HG02763 (cell line): ENCODE data around the gene DNAAF1.
"Not testable (repeated sequence)": the region's sequence is repeated elsewhere in the genome, so short reads cannot be mapped to it uniquely, and the experiment has no call there.

Experiments
- ATAC-seq: cut with Tn5 transposase; IDR thresholded peaks from one replicate; pipeline ENCODE4 v1.9.1; 2021; ENCODE audit warnings: mild to moderate bottlenecking, moderate library complexity; ENCODE audit not compliant: unreplicated experiment

DNAAF1 gene

GRCh38 chr16:84205123-84205522 is 60.0 kb downstream of the DNAAF1 start:
- ATAC-seq, result not testable (repeated sequence)

GRCh38 chr16:84205976-84206691 is 61.0 kb downstream of the DNAAF1 start:
- ATAC-seq, result no peak

DNA sequence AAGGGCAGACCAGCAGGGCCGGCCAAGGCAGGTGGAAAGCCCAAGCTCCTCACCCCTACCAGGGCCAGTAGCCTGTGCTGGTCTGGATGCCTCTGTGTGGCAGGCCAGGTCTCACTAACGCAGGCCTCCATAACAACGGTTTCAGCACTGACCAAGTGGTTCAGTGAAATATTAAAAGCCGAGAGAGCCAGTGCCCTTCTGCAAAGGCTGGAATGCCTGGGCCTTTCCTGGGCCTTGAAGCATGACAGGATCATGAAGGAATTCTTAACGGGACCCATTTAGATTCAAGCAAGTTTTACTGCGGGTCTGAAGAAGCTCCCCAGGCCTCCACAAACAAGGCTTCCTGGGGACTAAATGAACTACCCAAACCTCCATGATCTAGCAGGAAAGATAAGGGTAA is 62.1 kb downstream of the DNAAF1 start:
- no peak for ATAC-seq

DNA sequence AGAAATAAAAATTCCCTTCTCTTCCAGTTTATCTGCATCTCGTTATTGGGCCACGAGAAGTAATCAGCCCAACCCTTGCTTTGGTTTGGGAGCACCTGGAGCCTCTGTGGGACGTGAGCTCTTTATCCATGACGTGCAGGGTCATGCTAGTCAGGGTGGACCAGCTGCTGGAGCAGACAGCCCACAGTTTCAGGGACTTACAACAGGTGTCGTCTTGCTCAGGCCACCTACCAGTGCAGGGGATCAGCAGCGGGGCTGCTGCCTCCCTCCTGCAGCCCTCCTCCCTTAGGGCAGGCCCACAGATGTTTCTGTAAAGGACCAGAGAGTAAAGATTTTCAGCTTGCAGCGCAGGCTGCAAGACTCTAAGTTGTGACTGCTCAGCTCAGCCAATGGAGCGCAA is 62.8 kb downstream of the DNAAF1 start:
- ATAC-seq, result no peak

DNA sequence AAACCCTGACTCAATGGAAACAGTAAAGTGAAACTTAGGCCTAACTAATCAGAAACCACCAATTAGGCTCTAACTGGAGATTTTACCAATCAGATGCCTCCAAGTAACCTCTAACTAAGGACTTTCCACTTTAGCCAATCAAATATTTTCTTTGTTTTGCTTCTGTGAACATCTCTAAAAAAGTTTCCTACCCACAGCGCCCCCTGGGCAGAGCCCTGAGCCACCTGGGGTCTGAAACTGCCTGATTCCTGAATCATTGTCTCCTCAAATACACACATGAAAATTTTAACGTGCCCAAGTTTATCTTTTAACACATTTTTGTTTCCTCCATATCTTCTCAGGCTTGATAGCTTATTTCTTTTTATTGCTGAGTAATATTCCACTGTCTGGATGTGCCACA is 64.9 kb downstream of the DNAAF1 start:
- ATAC-seq, result no peak

DNA sequence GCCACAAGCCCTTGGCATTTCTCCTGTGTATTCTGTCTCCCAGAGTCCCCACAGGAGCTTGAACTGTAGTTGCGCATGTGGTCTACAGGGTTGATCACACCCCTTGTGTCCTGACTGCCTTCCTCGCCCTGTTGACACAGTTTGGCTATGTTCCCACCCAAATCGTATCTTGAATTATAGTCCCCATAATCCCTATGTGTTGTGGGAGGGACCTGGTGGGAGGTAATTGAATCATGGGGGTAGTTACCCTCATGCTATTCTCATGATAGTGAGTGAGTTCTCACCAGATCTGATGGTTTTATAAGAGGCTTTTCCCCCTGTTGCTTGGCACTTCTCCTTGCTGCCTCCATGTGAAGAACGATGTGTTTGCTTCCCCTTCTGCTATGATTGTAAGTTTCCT is 67.0 kb downstream of the DNAAF1 start:
- no peak for ATAC-seq

- no peak for ATAC-seq
Measured at GRCh38 chr16:84212631-84213030, 67.5 kb downstream of the DNAAF1 start.

DNA sequence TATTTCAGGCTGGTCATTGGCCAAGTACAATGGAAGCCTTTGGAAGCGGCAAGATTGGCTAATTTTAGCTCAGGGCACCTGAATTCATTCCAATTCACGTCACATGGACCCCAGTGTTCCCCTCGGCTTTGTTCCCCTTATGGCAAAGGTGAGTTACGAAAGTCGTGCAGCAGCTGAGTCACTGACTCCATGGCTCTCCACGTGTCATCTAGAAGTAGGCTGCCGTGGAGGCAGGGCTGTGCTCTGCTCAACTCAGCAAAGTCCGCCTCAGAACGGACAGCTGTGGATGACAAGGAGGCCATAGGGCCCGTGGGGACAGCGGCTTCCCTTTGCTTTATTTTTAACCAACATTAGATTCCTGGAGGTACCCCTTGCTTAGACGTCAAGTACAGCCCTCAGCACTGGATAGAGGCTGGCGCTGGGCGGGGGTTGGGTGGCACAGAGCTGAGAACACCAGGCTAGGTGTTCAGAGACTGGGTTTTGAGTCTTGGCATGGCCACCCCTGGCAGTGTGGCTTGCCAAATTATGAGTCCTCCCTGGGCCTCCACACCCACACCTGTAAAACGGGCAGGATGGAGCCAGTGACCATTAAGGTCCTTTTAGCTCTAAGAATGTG is 69.5 kb downstream of the DNAAF1 start:
- ATAC-seq, result no peak

GRCh38 chr16:84215531-84215930 is 70.4 kb downstream of the DNAAF1 start:
- no peak for ATAC-seq

DNA sequence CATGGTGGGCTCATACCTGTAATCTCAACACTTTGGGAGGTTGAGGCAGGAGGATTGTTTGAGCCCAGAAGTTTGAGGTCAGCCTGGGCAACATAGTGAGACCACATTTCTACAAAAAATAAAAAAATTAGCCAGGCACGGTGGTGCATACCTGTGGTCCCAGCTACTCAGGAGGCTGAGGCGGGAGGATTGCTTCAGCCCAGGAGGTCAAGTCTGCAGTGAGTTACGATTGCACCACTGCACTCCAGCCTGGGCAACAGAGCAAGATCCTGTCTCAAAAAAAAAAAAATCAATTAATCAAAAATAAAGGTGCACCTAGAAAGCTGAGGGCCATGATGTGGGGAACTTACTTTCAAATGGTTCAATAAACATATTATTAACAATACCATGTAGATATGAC is 71.0 kb downstream of the DNAAF1 start:
- ATAC-seq, result not testable (repeated sequence)

DNA sequence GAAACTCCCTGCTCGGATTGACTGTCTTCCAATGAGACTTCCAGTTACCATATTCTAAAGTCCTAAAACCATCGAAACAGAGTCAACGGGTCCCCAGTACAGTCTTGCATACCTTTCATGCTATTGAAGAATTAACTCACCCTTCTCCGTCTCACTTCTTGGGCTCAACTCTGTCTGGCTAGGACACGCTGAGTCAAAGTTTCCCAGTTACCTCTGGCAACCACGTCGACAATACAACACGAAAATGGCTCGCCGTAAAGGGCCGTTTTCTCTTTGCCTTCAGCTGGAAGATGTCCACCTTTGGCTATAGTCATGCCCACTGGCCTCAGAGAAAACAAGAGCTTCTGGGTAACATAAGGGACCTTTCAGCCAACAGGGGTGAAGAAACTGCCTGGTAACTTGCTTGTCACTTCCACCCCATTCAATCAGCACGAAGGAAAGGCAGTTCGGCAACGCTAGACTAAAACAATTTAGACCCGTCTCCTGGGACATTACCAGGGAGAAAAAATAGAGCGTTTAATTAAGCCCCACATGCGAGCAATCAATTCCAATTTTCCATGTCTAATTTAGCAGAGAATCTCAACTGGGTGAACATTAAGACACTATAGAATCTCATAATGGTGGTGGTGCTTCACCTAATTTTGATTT is 73.2 kb downstream of the DNAAF1 start:
- no peak for ATAC-seq

DNA sequence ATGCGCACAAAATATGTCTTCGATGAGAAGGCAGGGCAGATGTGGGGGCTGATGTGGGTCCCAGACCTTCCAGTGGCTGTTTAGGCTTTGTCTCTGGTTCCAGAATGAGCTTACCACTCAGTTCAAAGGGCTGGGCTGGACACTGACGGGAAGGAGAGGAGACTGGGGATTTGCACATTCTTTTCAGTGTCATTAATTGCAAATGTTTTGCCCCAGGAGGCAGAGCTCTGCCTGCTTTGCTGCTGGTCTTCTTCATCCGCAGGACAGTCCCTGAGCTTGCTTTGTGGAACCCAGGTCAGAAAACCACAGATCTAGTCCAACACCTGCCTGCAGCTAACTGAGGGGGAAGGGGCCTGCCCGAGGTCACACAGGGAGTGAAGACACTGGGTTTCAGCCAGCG is 73.8 kb downstream of the DNAAF1 start:
- ATAC-seq, result no peak

DNA sequence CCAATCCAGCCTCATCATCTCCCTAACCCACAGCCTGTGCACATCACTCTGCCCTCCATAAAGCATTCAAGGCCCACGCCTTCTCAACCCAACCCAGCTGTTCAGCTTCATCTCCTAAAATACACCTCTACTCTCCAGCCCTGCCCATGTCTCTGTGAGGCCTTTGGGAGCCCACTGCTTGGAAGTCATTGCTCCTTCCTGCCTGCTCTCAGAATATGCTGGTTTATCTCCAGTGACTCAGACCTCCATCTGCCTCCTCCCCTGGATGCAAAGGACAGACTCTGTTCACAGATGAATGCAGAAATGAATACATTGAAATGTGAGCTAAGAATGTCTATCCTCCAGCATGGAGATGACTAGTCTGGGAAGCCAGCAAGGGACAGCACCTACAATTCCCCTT is 75.7 kb downstream of the DNAAF1 start:
- no peak for ATAC-seq

DNA sequence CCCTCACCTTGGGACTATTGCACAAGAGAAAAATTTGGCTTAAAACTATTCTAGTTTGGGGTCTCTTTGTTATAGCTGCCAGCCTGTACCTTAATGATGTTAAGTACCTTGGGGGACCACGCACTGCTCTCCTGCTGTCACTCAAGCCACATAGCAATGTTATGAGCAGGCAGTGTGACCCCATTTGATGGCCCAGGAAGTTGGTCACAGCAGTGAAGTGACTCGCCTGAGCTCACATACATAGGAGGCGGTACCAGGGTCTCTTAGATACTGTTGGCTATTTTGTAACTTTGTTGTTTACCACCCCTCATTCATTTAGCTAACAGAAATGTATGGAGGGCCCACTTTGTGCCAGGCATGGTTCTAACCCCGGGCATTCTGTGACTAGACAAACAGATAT is 78.3 kb downstream of the DNAAF1 start:
- ATAC-seq, result no peak

GRCh38 chr16:84224554-84224953 is 79.4 kb downstream of the DNAAF1 start:
- ATAC-seq, result no peak

GRCh38 chr16:84225126-84225525 is 80.0 kb downstream of the DNAAF1 start:
- no peak for ATAC-seq

GRCh38 chr16:84225571-84225970 is 80.5 kb downstream of the DNAAF1 start:
- no peak for ATAC-seq

DNA sequence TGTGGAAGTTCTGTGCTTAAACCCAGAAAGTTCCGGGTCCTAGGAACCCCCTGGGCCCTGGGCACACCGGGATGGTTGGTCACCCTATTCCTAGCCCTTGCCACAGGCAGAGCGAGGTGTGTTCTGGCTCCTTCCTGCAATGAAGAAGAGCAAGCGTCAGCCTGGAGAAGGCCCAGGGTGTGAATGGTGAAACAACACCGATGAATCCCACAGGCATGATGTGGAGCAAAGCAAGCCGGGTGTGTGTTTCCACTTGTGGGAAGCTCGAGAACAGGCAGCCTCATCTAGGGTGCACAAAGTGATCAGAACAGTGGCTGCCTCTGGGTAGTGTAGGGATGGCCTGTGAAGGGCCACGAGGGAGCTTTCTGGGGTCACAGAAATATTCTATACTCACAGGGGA is 80.9 kb downstream of the DNAAF1 start:
- ATAC-seq, result no peak
